SK-N-SH (cell line): Measurements from ENCODE around the gene KRTAP5-2. TPM values are rescaled to one million over a fixed set of nuclear protein-coding genes. Genes with fewer than 3 reads are reported as not detected.

Experiments used
- CTCF ChIA-PET: fragments of 300-600, 350-600 bp; formaldehyde crosslinking; extraction: SDS; loops from one replicate; lab custom pipeline; 2021; lab: Yijun Ruan, JAX
- POLR2A ChIA-PET: fragments of 350-600 bp; sonication (Branson Sonifier 250); formaldehyde crosslinking; extraction: SDS; loops from one replicate; lab custom pipeline; 2020; ENCODE audit warnings: antibody characterized with exemption, inconsistent platforms; lab: Yijun Ruan, JAX
- DNase-seq: peaks from one replicate; pipeline ENCODE4 v3.0.0; 2012
- H2AFZ ChIP-seq: fragments of 200-600 bp; sonication (generic); 2 replicates; pipeline ENCODE4 v1.8.1; 2016; ENCODE audit warnings: antibody characterized with exemption, mild to moderate bottlenecking, low read depth
- H3F3A ChIP-seq: fragments of 200-600 bp; sonication (generic); replicated peaks from 2 replicates; pipeline ENCODE3; 2016; ENCODE audit warnings: antibody characterized with exemption, mild to moderate bottlenecking; ENCODE audit not compliant: insufficient read depth
- H3K27ac ChIP-seq, 2 experiments: fragments of 200-500 bp in 1 of 2; fragments of 200-600 bp in 1 of 2; sonication (Bioruptor generic) in 1 of 2; sonication (generic), shearing (Covaris generic) in 1 of 2; 2 replicates each; pipeline versions ENCODE4 v1.5.1 to v1.6.1; 2014 to 2016; ENCODE audit warnings: low read depth in 2 of 2, inconsistent platforms in 1 of 2, low read length in 1 of 2, mild to moderate bottlenecking in 1 of 2, mixed read lengths in 1 of 2
- H3K27me3 ChIP-seq: fragments of 200-600 bp; sonication (generic), shearing (Covaris generic); 2 replicates; pipeline ENCODE4 v1.6.1; 2016; ENCODE audit warnings: mixed run types; ENCODE audit not compliant: insufficient read depth
- H3K36me3 ChIP-seq, 2 experiments: fragments of 200-500 bp in 1 of 2; fragments of 200-600 bp in 1 of 2; sonication (Bioruptor generic) in 1 of 2; sonication (generic) in 1 of 2; replicated peaks in 1 of 2; 2 replicates each; pipeline versions ENCODE3 to v1.5.1; 2014 to 2016; ENCODE audit warnings: low read length in 1 of 2, mild to moderate bottlenecking in 1 of 2; ENCODE audit not compliant: insufficient read depth in 2 of 2, control insufficient read depth in 1 of 2
- H3K4me1 ChIP-seq, 2 experiments: fragments of 200-500 bp in 1 of 2; fragments of 200-600 bp in 1 of 2; sonication (Bioruptor generic) in 1 of 2; sonication (generic), shearing (Covaris generic) in 1 of 2; 2 replicates each; pipeline versions ENCODE4 v1.5.1 to v1.6.1; 2014 to 2016; ENCODE audit warnings: low read depth in 1 of 2, low read length in 1 of 2, mixed run types in 1 of 2; ENCODE audit not compliant: insufficient read depth in 2 of 2, control insufficient read depth in 1 of 2
- H3K4me2 ChIP-seq: fragments of 200-600 bp; sonication (generic), shearing (Covaris generic); 2 replicates; pipeline ENCODE4 v1.6.1; 2017; ENCODE audit warnings: mixed run types
- H3K4me3 ChIP-seq, 2 experiments: fragments of 200-500 bp in 1 of 2; fragments of 200-600 bp in 1 of 2; sonication (Bioruptor generic) in 1 of 2; sonication (generic), shearing (Covaris generic) in 1 of 2; 2 replicates each; pipeline versions ENCODE4 v1.5.1 to v1.8.1; 2014 to 2016; ENCODE audit warnings: low read depth in 2 of 2, inconsistent platforms in 1 of 2, low read length in 1 of 2, mild to moderate bottlenecking in 1 of 2, mixed read lengths in 1 of 2, moderate library complexity in 1 of 2
- H3K79me2 ChIP-seq: fragments of 200-600 bp; sonication (generic); 2 replicates; pipeline ENCODE4 v1.8.1; 2017; ENCODE audit warnings: mild to moderate bottlenecking; ENCODE audit not compliant: insufficient read depth
- H3K9ac ChIP-seq: fragments of 200-600 bp; sonication (generic); 2 replicates; pipeline ENCODE4 v1.6.1; 2017; ENCODE audit warnings: mixed run types
- H3K9me2 ChIP-seq: fragments of 200-600 bp; sonication (generic); 2 replicates; pipeline ENCODE4 v1.6.1; 2017; ENCODE audit warnings: mixed run types
- H3K9me3 ChIP-seq: fragments of 200-600 bp; sonication (generic); 2 replicates; pipeline ENCODE4 v1.6.1; 2017; ENCODE audit warnings: mixed run types, mild to moderate bottlenecking, moderate library complexity
- H4K20me1 ChIP-seq: fragments of 200-600 bp; sonication (generic); 2 replicates; pipeline ENCODE4 v1.6.1; 2017; ENCODE audit warnings: mild to moderate bottlenecking, mixed run types; ENCODE audit not compliant: insufficient read depth
- ELF1 ChIP-seq: IDR thresholded peaks from 2 replicates; pipeline ENCODE4 v1.4.0; 2012
- EP300 ChIP-seq, 2 experiments: IDR thresholded peaks; 2 replicates each; pipeline versions ENCODE4 v1.4.0 to v1.6.1; 2012; ENCODE audit warnings: borderline replicate concordance in 1 of 2, low read depth in 1 of 2, low read length in 1 of 2
- FOSL2 ChIP-seq: IDR thresholded peaks from 2 replicates; pipeline ENCODE4 v1.4.0; 2012; ENCODE audit warnings: low read depth, mild to moderate bottlenecking, moderate library complexity, borderline replicate concordance
- FOXJ3 ChIP-seq: sonication (generic); formaldehyde crosslinking; IDR thresholded peaks from 2 replicates; pipeline ENCODE4 v1.5.1; 2020; ENCODE audit warnings: mild to moderate bottlenecking, missing genetic modification reagents
- IRF3 ChIP-seq: fragments of 150-350 bp; IDR thresholded peaks from 2 replicates; pipeline ENCODE4 v1.6.1; 2016; ENCODE audit warnings: mild to moderate bottlenecking, low read depth, low read length
- JUND ChIP-seq: IDR thresholded peaks from 2 replicates; pipeline ENCODE4 v1.4.0; 2012
- MAX ChIP-seq: IDR thresholded peaks from 2 replicates; pipeline ENCODE4 v1.4.0; 2012; ENCODE audit warnings: low read depth
- MEF2A ChIP-seq: IDR thresholded peaks from 2 replicates; pipeline ENCODE4 v1.4.0; 2012; ENCODE audit warnings: low read depth, borderline replicate concordance
- NFIC ChIP-seq: IDR thresholded peaks from 2 replicates; pipeline ENCODE4 v1.4.0; 2012; ENCODE audit warnings: borderline replicate concordance
- NRF1 ChIP-seq: IDR thresholded peaks from 2 replicates; pipeline ENCODE4 v1.6.1; 2012; ENCODE audit warnings: low read depth, mild to moderate bottlenecking, low read length
- POLR2AphosphoS5 ChIP-seq: IDR thresholded peaks from 2 replicates; pipeline ENCODE4 v1.6.1; 2012; ENCODE audit warnings: low read depth, low read length
- RCOR1 ChIP-seq: fragments of 150-350 bp; IDR thresholded peaks from 2 replicates; pipeline ENCODE4 v1.6.1; 2017; ENCODE audit warnings: antibody characterized with exemption, low read length
- RXRA ChIP-seq: IDR thresholded peaks from 2 replicates; pipeline ENCODE4 v1.4.0; 2012; ENCODE audit warnings: low read depth, mild to moderate bottlenecking, borderline replicate concordance
- SIN3A ChIP-seq: IDR thresholded peaks from 2 replicates; pipeline ENCODE4 v1.6.1; 2012; ENCODE audit warnings: low read depth, mild to moderate bottlenecking, low read length, moderate library complexity, borderline replicate concordance
- SMC3 ChIP-seq: IDR thresholded peaks from 2 replicates; pipeline ENCODE4 v1.6.1; 2012; ENCODE audit warnings: low read depth, low read length, improper control_type of control experiment
- TAF1 ChIP-seq: IDR thresholded peaks from 2 replicates; pipeline ENCODE4 v1.6.1; 2012; ENCODE audit warnings: low read depth, mild to moderate bottlenecking, low read length, moderate library complexity, borderline replicate concordance
- TEAD4 ChIP-seq: IDR thresholded peaks from 2 replicates; pipeline ENCODE4 v1.4.0; 2012; ENCODE audit warnings: mild to moderate bottlenecking, borderline replicate concordance; ENCODE audit not compliant: insufficient read depth
- YY1 ChIP-seq: IDR thresholded peaks from 2 replicates; pipeline ENCODE4 v1.4.0; 2012; ENCODE audit warnings: low read depth, mild to moderate bottlenecking
- WGBS: methylation state at CpG from one replicate; pipeline ENCODE4 v1.1.6; 2017; ENCODE audit warnings: low lambda C conversion rate; 5-methylcytosine and 5-hydroxymethylcytosine counted together
- polyA plus RNA-seq, 3 experiments: library from polyadenylated mRNA; depleted of rRNA; stranded (reverse); fragments of >200 nt; gene quantifications; 2 replicates each; pipeline ENCODE4 v1.2.3, GENCODE V29; 2012
- TF ChIP-seq, protein P1 (sequence below): fragments of 200-600 bp; sonication (generic); IDR thresholded peaks from 2 replicates; pipeline ENCODE4 v1.6.1; 2017; ENCODE audit warnings: antibody characterized with exemption, mild to moderate bottlenecking, moderate library complexity

KRTAP5-2 gene
- polyA plus RNA-seq, 1 of the 3 experiments (the other 2 are of a cell fraction) = not detected

GRCh38 chr11:1619449-1619848 is 21.4 kb upstream of the KRTAP5-2 start:
- no peak for DNase-seq

DNA sequence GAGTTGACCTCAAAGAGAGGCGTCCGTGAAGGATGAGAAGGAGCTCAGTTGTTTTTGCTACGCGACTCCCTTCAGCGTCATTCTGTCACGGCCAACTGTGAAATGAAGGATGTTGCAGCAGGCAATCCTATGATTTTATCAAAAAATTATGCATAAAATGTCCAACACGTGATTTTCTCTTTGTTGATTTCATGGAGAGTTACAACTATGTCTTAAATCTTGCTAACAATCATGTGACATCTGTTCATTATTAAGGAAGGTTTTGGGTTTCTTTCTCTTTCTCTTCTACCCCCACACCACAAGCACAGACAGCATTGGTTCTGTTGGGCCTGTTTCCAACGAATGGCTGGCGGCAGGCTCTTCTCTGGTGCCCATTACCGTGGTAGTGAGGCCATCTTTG is 20.1 kb upstream of the KRTAP5-2 start:
- POLR2A ChIA-PET = no interaction called here
- H3K36me3 ChIP-seq = no peaks in the 10 kb centered on the region
- H3K4me2 ChIP-seq = no peak overlapping the region
- no peaks in the 10 kb centered on the region for H3K9me2 ChIP-seq
- no peaks in the 10 kb centered on the region; the same call in 1 of the 2 replicates for H3K27me3 ChIP-seq
- WGBS = 50% methylated on average over 10 of the region's 10 CpGs
- H3F3A ChIP-seq = no peaks in the 10 kb centered on the region
- H3K27ac ChIP-seq = no peak overlapping the region
- TF ChIP-seq SIN3A = no peak
- TF ChIP-seq EP300 (IDR thresholded peaks at IDR 0.05; ENCODE audit: borderline replicate concordance in 1 of 2, low read depth in 1 of 2, low read length in 1 of 2) = no peak
- no peak for TF ChIP-seq NFIC
- TF ChIP-seq TEAD4 = no peak
- TF ChIP-seq SMC3 = no peak
- no peak for TF ChIP-seq FOXJ3 (CRISPR knock-in tag)
- TF ChIP-seq IRF3 = no peak
- no peak for TF ChIP-seq RCOR1
- no peak for TF ChIP-seq MEF2A
- no peak for TF ChIP-seq POLR2AphosphoS5
- no peak for TF ChIP-seq RXRA
- TF ChIP-seq, protein P1, sequence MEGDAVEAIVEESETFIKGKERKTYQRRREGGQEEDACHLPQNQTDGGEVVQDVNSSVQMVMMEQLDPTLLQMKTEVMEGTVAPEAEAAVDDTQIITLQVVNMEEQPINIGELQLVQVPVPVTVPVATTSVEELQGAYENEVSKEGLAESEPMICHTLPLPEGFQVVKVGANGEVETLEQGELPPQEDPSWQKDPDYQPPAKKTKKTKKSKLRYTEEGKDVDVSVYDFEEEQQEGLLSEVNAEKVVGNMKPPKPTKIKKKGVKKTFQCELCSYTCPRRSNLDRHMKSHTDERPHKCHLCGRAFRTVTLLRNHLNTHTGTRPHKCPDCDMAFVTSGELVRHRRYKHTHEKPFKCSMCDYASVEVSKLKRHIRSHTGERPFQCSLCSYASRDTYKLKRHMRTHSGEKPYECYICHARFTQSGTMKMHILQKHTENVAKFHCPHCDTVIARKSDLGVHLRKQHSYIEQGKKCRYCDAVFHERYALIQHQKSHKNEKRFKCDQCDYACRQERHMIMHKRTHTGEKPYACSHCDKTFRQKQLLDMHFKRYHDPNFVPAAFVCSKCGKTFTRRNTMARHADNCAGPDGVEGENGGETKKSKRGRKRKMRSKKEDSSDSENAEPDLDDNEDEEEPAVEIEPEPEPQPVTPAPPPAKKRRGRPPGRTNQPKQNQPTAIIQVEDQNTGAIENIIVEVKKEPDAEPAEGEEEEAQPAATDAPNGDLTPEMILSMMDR = no peak
- TF ChIP-seq NRF1 = no peak
- TF ChIP-seq, all 33 proteins: peak for 0
- no peaks in the 10 kb centered on the region for H3K9me3 ChIP-seq
- H3K4me1 ChIP-seq = no peaks in the 10 kb centered on the region; a peak in 1 of 4 replicates
- no peak for DNase-seq
- H3K4me3 ChIP-seq = no peak overlapping the region
- H3K79me2 ChIP-seq = no peaks in the 10 kb centered on the region
- H2AFZ ChIP-seq = no peak overlapping the region
- H3K9ac ChIP-seq = no peak overlapping the region
- H4K20me1 ChIP-seq = no peaks in the 10 kb centered on the region
- CTCF ChIA-PET = interaction anchor here (0.8 to 3.7 kb wide), 3 partner anchors 10 to 22 kb away, joined by 3 to 16 read pairs (median 12); partner anchors contain the start of gene KRTAP5-5

More at GRCh38 chr11:1619449-1619848, 21.4 kb upstream of the KRTAP5-2 start:
- H3K9ac ChIP-seq = no peak overlapping the region
- H4K20me1 ChIP-seq = no peaks in the 10 kb centered on the region
- no peak overlapping the region for H3K4me3 ChIP-seq
- H3K9me3 ChIP-seq = no peaks in the 10 kb centered on the region
- no peak for TF ChIP-seq MAX
- no peak for TF ChIP-seq TEAD4
- no peak for TF ChIP-seq JUND
- TF ChIP-seq TAF1 = no peak
- TF ChIP-seq SIN3A = no peak
- TF ChIP-seq EP300 (IDR thresholded peaks at IDR 0.05; ENCODE audit: borderline replicate concordance in 1 of 2, low read depth in 1 of 2, low read length in 1 of 2) = no peak
- TF ChIP-seq YY1 = no peak
- TF ChIP-seq ELF1 = no peak
- TF ChIP-seq FOSL2 = no peak
- H3K79me2 ChIP-seq = no peaks in the 10 kb centered on the region
- H2AFZ ChIP-seq = no peak overlapping the region
- no peaks in the 10 kb centered on the region for H3K36me3 ChIP-seq
- H3K4me1 ChIP-seq = no peaks in the 10 kb centered on the region; a peak in 1 of 4 replicates
- no peaks in the 10 kb centered on the region for H3F3A ChIP-seq
- H3K27me3 ChIP-seq = no peaks in the 10 kb centered on the region; the same call in 1 of the 2 replicates
- WGBS = 48% methylated on average over 10 of the region's 10 CpGs
- H3K27ac ChIP-seq = no peak overlapping the region
- H3K9me2 ChIP-seq = no peaks in the 10 kb centered on the region
- H3K4me2 ChIP-seq = no peak overlapping the region
- POLR2A ChIA-PET = no interaction called here
- CTCF ChIA-PET = interaction anchor here (1.2 to 3.7 kb wide), 3 partner anchors 9 to 73 kb away, joined by 3 to 16 read pairs (median 3); partner anchors contain the start of gene KRTAP5-5
